Uterus (tissue), 4 donors: Measurements from ENCODE around the gene XBP1. TPM values are rescaled to one million over a fixed set of nuclear protein-coding genes. Genes with fewer than 3 reads are reported as not detected.
A peak's percentile ranks its signal among the peaks of the same experiment; 100 is the strongest.
"Not testable (repeated sequence)": the region's sequence is repeated elsewhere in the genome, so short reads cannot be mapped to it uniquely, and the experiment has no call there.

Experiments
- DNase-seq, 2 donors: peaks; one replicate each; pipeline ENCODE4 v3.0.0-alpha.2; 2019 to 2020
- H3K27ac ChIP-seq, 2 donors: fragments of 200-600 bp; sonication (generic); 1 replicate in 1 of 2; 2 replicates in 1 of 2; pipeline ENCODE4 v1.5.1; 2016 to 2018
- H3K27me3 ChIP-seq, 2 donors: fragments of 200-600 bp; sonication (generic); one replicate each; pipeline ENCODE4 v1.5.1; 2018 to 2019; ENCODE audit warnings: control low read depth in 1 of 2
- H3K36me3 ChIP-seq, 2 donors: fragments of 200-600 bp; sonication (generic); one replicate each; pipeline ENCODE4 v1.5.1; 2019; ENCODE audit warnings: control low read depth in 1 of 2
- H3K4me1 ChIP-seq, 2 donors: fragments of 200-600 bp; sonication (generic); one replicate each; pipeline ENCODE4 v1.5.1; 2018 to 2019; ENCODE audit warnings: control low read depth in 1 of 2
- H3K4me3 ChIP-seq, 2 donors: fragments of 200-600 bp; sonication (generic); 1 replicate in 1 of 2; 2 replicates in 1 of 2; pipeline ENCODE4 v1.5.1; 2018 to 2019; ENCODE audit warnings: mild to moderate bottlenecking in 1 of 2
- H3K9me3 ChIP-seq, 2 donors: fragments of 200-600 bp; sonication (generic); one replicate each; pipeline ENCODE4 v1.5.1; 2019; ENCODE audit warnings: control low read depth in 1 of 2
- POLR2A ChIP-seq, 2 donors: fragments of 450-650 bp; IDR thresholded peaks; one replicate each; pipeline ENCODE4 v1.6.1; 2016; ENCODE audit warnings: antibody characterized with exemption in 2 of 2, mild to moderate bottlenecking in 1 of 2, moderate library complexity in 1 of 2
- intact Hi-C: fragments of 100-400 bp; cut with DNase I; formaldehyde crosslinking; loops from one replicate; pipeline ENCODE4 v1.15.1; 2023; ENCODE audit warnings: low total_unique reads
- total RNA-seq, 4 donors: library from RNA; depleted of rRNA in 3 of 4; stranded (reverse); fragments of >200 nt in 3 of 4; gene quantifications; one replicate each; pipeline versions ENCODE4 v1.1.0 to v1.2.4, GENCODE V29; 2014 to 2023
- TF ChIP-seq, protein P1 (sequence below), 4 experiments: fragments of 200-600 bp in 2 of 4; fragments of 450-650 bp in 2 of 4; sonication (generic) in 2 of 4; IDR thresholded peaks; one replicate each; pipeline ENCODE4 v1.5.1; 2016 to 2019; ENCODE audit warnings: antibody characterized with exemption in 4 of 4, mild to moderate bottlenecking in 2 of 4, moderate library complexity in 1 of 4
- donor health status: DM: yes; HTN: yes; CAD: no.

Gene XBP1
- total RNA-seq, 4 donors from 2014 or later, result 64.0 to 231 (median 163) TPM

DNA sequence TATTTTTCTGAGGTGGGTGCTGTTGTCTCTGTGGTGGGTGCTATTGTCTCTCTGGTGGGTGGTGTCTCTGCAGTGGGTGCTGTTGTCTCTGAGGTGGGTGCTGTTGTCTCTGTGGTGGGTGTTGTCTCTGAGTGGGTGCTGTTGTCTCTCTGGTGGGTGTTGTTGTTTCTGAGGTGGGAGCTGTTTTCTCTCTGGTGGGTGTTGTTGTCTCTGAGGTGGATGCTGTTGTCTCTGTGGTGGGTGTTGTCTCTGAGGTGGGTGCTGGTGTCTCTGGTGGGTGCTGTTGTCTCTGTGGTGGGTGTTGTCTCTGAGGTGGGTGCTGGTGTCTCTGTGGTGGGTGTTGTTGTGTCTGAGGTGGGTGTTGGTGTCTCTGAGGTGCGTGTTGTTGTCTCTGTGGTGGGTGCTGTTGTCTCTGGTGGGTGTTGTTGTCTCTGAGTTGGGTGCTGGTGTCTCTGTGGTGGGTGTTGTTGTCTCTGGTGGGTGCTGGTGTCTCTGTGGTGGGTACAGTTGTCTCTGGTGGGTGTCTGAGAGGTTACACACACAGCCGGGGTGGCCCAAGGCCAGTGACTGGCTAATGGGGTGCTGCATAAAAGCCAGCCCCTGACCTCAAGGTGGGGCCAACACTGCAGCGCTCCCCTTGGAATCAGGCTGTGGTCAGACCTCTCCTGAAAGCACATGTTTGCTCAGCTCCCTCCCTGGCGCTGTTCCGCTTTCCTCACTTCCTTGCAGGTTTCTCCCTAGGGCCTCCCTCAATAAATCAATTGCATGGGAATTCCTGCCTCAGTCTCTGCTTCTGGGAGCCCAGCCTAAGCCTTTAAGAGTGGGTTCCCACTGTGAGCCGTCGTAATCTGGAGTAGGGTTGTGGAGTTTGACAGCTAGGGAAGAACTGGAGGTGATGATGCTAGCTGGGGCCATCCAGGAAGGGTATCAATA lies 31.0 kb upstream of the XBP1 start:
- H3K36me3 ChIP-seq, result no peaks in the 10 kb centered on the region
- TF ChIP-seq, protein P1, sequence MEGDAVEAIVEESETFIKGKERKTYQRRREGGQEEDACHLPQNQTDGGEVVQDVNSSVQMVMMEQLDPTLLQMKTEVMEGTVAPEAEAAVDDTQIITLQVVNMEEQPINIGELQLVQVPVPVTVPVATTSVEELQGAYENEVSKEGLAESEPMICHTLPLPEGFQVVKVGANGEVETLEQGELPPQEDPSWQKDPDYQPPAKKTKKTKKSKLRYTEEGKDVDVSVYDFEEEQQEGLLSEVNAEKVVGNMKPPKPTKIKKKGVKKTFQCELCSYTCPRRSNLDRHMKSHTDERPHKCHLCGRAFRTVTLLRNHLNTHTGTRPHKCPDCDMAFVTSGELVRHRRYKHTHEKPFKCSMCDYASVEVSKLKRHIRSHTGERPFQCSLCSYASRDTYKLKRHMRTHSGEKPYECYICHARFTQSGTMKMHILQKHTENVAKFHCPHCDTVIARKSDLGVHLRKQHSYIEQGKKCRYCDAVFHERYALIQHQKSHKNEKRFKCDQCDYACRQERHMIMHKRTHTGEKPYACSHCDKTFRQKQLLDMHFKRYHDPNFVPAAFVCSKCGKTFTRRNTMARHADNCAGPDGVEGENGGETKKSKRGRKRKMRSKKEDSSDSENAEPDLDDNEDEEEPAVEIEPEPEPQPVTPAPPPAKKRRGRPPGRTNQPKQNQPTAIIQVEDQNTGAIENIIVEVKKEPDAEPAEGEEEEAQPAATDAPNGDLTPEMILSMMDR (IDR thresholded peaks at IDR 0.05), result no peak
- TF ChIP-seq POLR2A (IDR thresholded peaks at IDR 0.05), result no peak
- no peak overlapping the region for H3K27ac ChIP-seq
- no peaks in the 10 kb centered on the region for H3K27me3 ChIP-seq
- H3K4me3 ChIP-seq, result no peak overlapping the region
- H3K9me3 ChIP-seq, result no peaks in the 10 kb centered on the region
- DNase-seq, result no peak
- intact Hi-C loops, result no loop called here
- no peaks in the 10 kb centered on the region for H3K4me1 ChIP-seq

GRCh38 chr22:28830441-28830840 lies 30.1 kb upstream of the XBP1 start:
- TF ChIP-seq, protein P1 (IDR thresholded peaks at IDR 0.05), result no peak
- no peak for TF ChIP-seq POLR2A (IDR thresholded peaks at IDR 0.05)
- intact Hi-C loops, result no loop called here
- H3K9me3 ChIP-seq, result no peaks in the 10 kb centered on the region
- no peaks in the 10 kb centered on the region for H3K27me3 ChIP-seq
- no peak overlapping the region for H3K27ac ChIP-seq
- H3K36me3 ChIP-seq, result no peaks in the 10 kb centered on the region
- H3K4me1 ChIP-seq, result no peaks in the 10 kb centered on the region
- DNase-seq, result no peak
- H3K4me3 ChIP-seq, result no peak overlapping the region

DNA sequence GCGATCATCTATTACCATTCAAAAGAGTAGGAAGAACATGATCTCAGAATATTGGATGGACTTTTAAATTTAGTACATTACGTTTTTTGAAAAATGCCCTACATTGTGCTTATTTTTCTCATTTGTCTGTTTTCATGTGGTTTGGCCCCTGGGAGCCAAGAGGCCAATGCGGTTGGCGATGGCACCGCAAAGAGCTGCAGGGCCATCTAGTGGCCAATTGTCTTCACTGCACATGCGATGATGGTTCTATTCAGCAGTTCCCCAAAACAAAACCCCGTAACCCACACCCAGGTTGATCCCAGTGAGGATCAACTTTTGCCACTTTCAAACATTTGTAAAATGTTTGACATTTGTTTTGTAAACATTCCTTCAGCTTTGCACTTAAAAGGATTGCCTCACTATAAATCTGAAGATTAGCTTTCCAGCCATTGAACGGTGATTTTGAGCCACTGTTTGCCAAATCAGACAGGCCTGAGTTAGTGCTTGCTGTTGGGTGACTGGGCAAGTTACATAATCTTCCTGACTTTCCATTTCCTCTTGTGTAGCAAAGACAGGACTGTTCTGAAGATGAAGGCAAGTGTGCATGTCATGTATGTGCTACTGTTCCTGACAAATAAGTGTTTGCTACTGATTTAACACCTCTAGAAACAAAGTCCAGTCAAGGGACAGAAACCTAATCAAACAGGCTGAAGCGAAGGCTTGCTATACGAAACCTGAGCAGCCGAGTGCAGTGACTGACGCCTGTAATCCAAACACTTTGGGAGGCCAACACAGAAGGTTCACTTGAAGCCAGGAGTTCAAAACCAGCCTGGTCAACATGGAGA lies 29.2 kb upstream of the XBP1 start:
- Histone ChIP-seq H3K36me3 (no peaks in the 10 kb centered on the region), H3K27ac (no peak overlapping the region), H3K9me3 (no peaks in the 10 kb centered on the region), H3K27me3 (no peaks in the 10 kb centered on the region), H3K4me3 (no peak overlapping the region), H3K4me1 (no peaks in the 10 kb centered on the region)
- peak; percentile 78 to 80 for DNase-seq
- TF ChIP-seq, protein P1 (IDR thresholded peaks at IDR 0.05), result peak; percentile 95 to 97 (median 97)
- no peak for TF ChIP-seq POLR2A (IDR thresholded peaks at IDR 0.05)
- intact Hi-C loops, result loop anchor here (5.0 kb wide), 1 partner anchor 227 kb away; no protein-coding TSS in a partner anchor

DNA sequence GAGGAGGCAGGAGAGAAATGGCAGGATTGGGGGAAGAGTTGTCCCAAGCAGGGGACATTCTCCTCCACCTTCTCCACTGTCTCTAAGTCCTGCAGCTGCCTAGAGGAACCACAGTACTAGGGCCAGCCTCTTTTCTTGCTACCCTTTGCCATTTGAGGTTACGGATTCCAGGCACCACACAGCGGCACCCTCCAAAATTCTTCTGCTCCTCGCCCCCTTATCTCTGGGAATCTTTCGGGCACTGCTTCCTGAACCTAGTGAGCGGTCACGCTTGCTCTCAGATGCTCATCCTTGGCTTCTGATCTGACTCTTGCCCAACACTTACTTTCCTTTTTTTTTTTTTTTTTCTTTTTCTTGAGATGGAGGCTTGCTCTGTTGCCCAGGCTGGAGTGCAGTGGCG lies 26.6 kb upstream of the XBP1 start:
- Histone ChIP-seq H3K27me3 (no peaks in the 10 kb centered on the region), H3K4me3 (no peak overlapping the region), H3K36me3 (no peaks in the 10 kb centered on the region), H3K9me3 (no peaks in the 10 kb centered on the region), H3K4me1 (no peaks in the 10 kb centered on the region), H3K27ac (no peak overlapping the region)
- TF ChIP-seq, protein P1 (IDR thresholded peaks at IDR 0.05), result no peak
- intact Hi-C loops, result loop anchor here (5.0 kb wide), 1 partner anchor 225 kb away; no protein-coding TSS in a partner anchor
- DNase-seq, result no peak

- H3K27me3 ChIP-seq, H3K27ac ChIP-seq, DNase-seq, H3K36me3 ChIP-seq, H3K4me3 ChIP-seq, H3K4me1 ChIP-seq, H3K9me3 ChIP-seq: not testable (repeated sequence)
- intact Hi-C loops, result loop anchor here (5.0 kb wide), 1 partner anchor 224 kb away; no protein-coding TSS in a partner anchor
These were observed 26.1 kb upstream of the XBP1 start for GRCh38 chr22:28826430-28826829.

- DNase-seq, H3K9me3 ChIP-seq, intact Hi-C loops, H3K4me1 ChIP-seq, H3K27ac ChIP-seq, H3K4me3 ChIP-seq, H3K27me3 ChIP-seq, H3K36me3 ChIP-seq: not testable (repeated sequence)
These were observed 24.1 kb upstream of the XBP1 start for GRCh38 chr22:28824455-28824854.
